HepG2 (cell line): ENCODE data around the gene ANKLE1. TPM values are rescaled to one million over a fixed set of nuclear protein-coding genes. Genes with fewer than 3 reads are reported as not detected.

Experiments
- ATF6 ChIP-seq: sonication (generic); formaldehyde crosslinking; conservative IDR thresholded peaks from 2 replicates; pipeline ENCODE4 v1.4.0; 2020; ENCODE audit warnings: missing genetic modification reagents
- DNMT3B ChIP-seq: conservative IDR thresholded peaks from 2 replicates; pipeline ENCODE4 v1.6.1; 2016; ENCODE audit warnings: missing biosample characterization, control low read depth
- HDAC6 ChIP-seq: fragments of 200-600 bp; sonication (generic); IDR thresholded peaks from 2 replicates; pipeline ENCODE4 v1.7.0; 2017; ENCODE audit warnings: mild to moderate bottlenecking, antibody characterized with exemption, low read length, low read depth
- HMG20A ChIP-seq: IDR thresholded peaks from 2 replicates; pipeline ENCODE4 v1.6.1; 2016; ENCODE audit warnings: borderline replicate concordance
- ISL2 ChIP-seq: sonication (generic); formaldehyde crosslinking; IDR thresholded peaks from 2 replicates; pipeline ENCODE4 v1.5.0; 2020; ENCODE audit warnings: missing genetic modification reagents
- JUND ChIP-seq: sonication (generic); formaldehyde crosslinking; IDR thresholded peaks from 2 replicates; pipeline ENCODE4 v1.8.0; 2022; ENCODE audit warnings: mild to moderate bottlenecking, missing genetic modification reagents
- KDM5A ChIP-seq: fragments of 200-600 bp; sonication (generic); IDR thresholded peaks from 2 replicates; pipeline ENCODE4 v1.7.0; 2018; ENCODE audit warnings: antibody characterized with exemption, mild to moderate bottlenecking, low read length, borderline replicate concordance
- LCORL ChIP-seq, 2 experiments: fragments of 450-650 bp in 1 of 2; sonication (generic) in 1 of 2; formaldehyde crosslinking in 1 of 2; IDR thresholded peaks; 2 replicates each; pipeline versions ENCODE4 v1.5.0 to v1.6.1; 2017 to 2020; ENCODE audit warnings: antibody characterized with exemption in 1 of 2, missing genetic modification reagents in 1 of 2
- NR2F1 ChIP-seq, 2 experiments: fragments of 450-650 bp in 1 of 2; formaldehyde crosslinking in 1 of 2; IDR thresholded peaks; 2 replicates each; pipeline versions ENCODE4 v1.5.0 to v1.6.1; 2016 to 2020; ENCODE audit warnings: mild to moderate bottlenecking in 1 of 2, missing compliant biosample characterization in 1 of 2, missing genetic modification reagents in 1 of 2, moderate library complexity in 1 of 2
- PHF8 ChIP-seq: sonication (generic); formaldehyde crosslinking; IDR thresholded peaks from 2 replicates; pipeline ENCODE4 v1.5.0; 2020; ENCODE audit warnings: missing genetic modification reagents
- PLSCR1 ChIP-seq: sonication (generic); formaldehyde crosslinking; IDR thresholded peaks from 2 replicates; pipeline ENCODE4 v1.5.0; 2020; ENCODE audit warnings: missing genetic modification reagents, mild to moderate bottlenecking, borderline replicate concordance
- SPEN ChIP-seq: sonication (generic); formaldehyde crosslinking; IDR thresholded peaks from 2 replicates; pipeline ENCODE4 v1.5.1; 2020; ENCODE audit warnings: low read depth, mild to moderate bottlenecking, missing genetic modification reagents
- ZNF260 ChIP-seq: sonication (generic); formaldehyde crosslinking; IDR thresholded peaks from 2 replicates; pipeline ENCODE4 v1.4.0; 2020; ENCODE audit warnings: missing genetic modification reagents, low read depth, mild to moderate bottlenecking, borderline replicate concordance
- ZNF383 ChIP-seq: sonication (generic); formaldehyde crosslinking; IDR thresholded peaks from 2 replicates; pipeline ENCODE4 v1.4.0; 2020; ENCODE audit warnings: missing genetic modification reagents, mild to moderate bottlenecking, borderline replicate concordance
- ZNF430 ChIP-seq: sonication (generic); formaldehyde crosslinking; IDR thresholded peaks from 2 replicates; pipeline ENCODE4 v1.9.0; 2021; ENCODE audit warnings: mild to moderate bottlenecking, missing genetic modification reagents
- ZNF562 ChIP-seq: sonication (generic); formaldehyde crosslinking; IDR thresholded peaks from 2 replicates; pipeline ENCODE4 v1.8.0; 2022; ENCODE audit warnings: missing genetic modification reagents, borderline replicate concordance
- ZNF567 ChIP-seq: sonication (generic); formaldehyde crosslinking; IDR thresholded peaks from 2 replicates; pipeline ENCODE4 v1.8.1; 2023; ENCODE audit warnings: mild to moderate bottlenecking, missing genetic modification reagents, borderline replicate concordance
- ZNF574 ChIP-seq: sonication (generic); formaldehyde crosslinking; IDR thresholded peaks from 2 replicates; pipeline ENCODE4 v1.4.0; 2020; ENCODE audit warnings: missing genetic modification reagents
- ZNF605 ChIP-seq: sonication (generic); formaldehyde crosslinking; IDR thresholded peaks from 2 replicates; pipeline ENCODE4 v1.8.0; 2022; ENCODE audit warnings: mild to moderate bottlenecking, missing genetic modification reagents
- polyA plus RNA-seq, 8 experiments: library from polyadenylated mRNA; depleted of rRNA in 3 of 8; stranded (reverse) in 7 of 8; unstranded in 1 of 8; fragments of >200 nt; fragmentation: Illumina TruSeq in 4 of 8; extraction: Trizol in 4 of 8; gene quantifications; 2 replicates each; pipeline versions ENCODE4 v1.2.1 to v1.2.3, GENCODE V29; 2011 to 2016; ENCODE audit warnings: low read depth in 4 of 8, missing spikeins in 1 of 8, mixed read lengths in 1 of 8; ENCODE audit not compliant: insufficient read depth in 1 of 8
- total RNA-seq, 5 experiments: library from RNA; depleted of rRNA; stranded (reverse); fragments of >200 nt; fragmentation: Illumina TruSeq; extraction: Trizol; gene quantifications; 2 replicates each; pipeline ENCODE4 v1.2.3, GENCODE V29; 2016; ENCODE audit warnings: low read depth in 1 of 5
- TF ChIP-seq, protein P1 (sequence below): sonication (generic); formaldehyde crosslinking; IDR thresholded peaks from 2 replicates; pipeline ENCODE4 v1.4.0; 2020; ENCODE audit warnings: missing genetic modification reagents; ENCODE audit errors: not compliant biosample characterization

ANKLE1 gene
- total and polyA plus RNA-seq, 2 of the 13 experiments (the other 11 are each of a cell fraction or from before 2014, with no cell fraction given) = 0.69 to 1.5 TPM

DNA sequence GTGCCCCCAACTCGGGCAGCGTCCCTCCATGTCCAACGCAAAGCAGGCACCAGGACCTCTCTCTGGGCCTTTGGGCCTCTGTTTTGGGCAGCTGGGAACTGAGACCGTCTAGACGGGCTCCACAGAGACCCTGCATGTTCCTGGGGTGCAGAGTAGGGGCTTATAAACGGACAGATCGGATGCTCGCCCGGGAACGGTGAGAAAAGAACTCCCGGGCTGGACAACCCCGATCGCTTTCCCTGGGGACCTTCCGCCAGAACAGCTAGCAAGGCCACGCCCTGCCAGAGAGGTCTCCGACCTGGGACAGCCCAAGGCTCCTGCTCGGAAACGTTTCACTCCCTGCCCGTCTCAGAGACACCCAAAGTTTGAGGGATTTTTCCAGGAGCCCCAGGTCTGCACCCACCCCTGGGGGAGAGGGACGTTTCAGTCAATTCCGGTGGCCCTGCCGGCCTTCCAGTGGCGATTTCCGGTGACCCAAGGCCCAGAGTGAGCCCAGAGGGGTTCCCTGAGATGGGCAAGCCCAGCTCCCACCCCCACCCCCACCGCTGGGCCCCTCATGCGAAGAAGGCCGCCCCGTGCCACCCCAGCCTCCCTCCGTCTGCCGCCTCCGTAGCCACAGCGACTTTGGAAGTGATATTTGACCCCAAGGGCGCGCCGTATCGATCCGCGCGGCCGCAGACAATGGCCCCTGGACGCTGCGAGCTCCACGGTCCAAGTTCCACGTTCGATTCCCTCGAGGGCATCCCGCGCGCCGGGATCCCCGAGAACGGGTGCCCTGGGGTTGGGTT is 37.7 kb upstream of the ANKLE1 start (continued):
- TF ChIP-seq ZNF260 (CRISPR knock-in tag) (no peak), ZNF562 (no peak), HMG20A (CRISPR knock-in tag) (no peak), ZNF574 (peak; percentile 70), ISL2 (CRISPR knock-in tag) (0 out of 2 replicates have a peak, but pooled peaks have one; percentile 30), ZNF383 (no peak), JUND (CRISPR knock-in tag) (no peak), ATF6 (no peak), KDM5A (peak; percentile 46; the same call in 1 of the 2 replicates), PLSCR1 (CRISPR knock-in tag) (no peak), PHF8 (CRISPR knock-in tag) (peak; percentile 79), NR2F1 (CRISPR knock-in tag; IDR thresholded peaks at IDR 0.05) (peak; percentile 93 to 95), ZNF430 (no peak; the same call in 1 of the 2 replicates), DNMT3B (CRISPR knock-in tag) (no peak), ZNF567 (no peak), SPEN (CRISPR knock-in tag) (peak; percentile 70), ZNF605 (CRISPR knock-in tag) (no peak), HDAC6 (no peak), LCORL (IDR thresholded peaks at IDR 0.05) (no peak), LCORL (CRISPR knock-in tag; IDR thresholded peaks at IDR 0.05) (peak; percentile 50; the same call in 1 of the 2 replicates)
- TF ChIP-seq, protein P1, sequence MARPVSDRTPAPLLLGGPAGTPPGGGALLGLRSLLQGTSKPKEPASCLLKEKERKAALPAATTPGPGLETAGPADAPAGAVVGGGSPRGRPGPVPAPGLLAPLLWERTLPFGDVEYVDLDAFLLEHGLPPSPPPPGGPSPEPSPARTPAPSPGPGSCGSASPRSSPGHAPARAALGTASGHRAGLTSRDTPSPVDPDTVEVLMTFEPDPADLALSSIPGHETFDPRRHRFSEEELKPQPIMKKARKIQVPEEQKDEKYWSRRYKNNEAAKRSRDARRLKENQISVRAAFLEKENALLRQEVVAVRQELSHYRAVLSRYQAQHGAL = no peak
